ENCODE data around the gene FYN. TPM values are rescaled to one million over a fixed set of nuclear protein-coding genes. Genes with fewer than 3 reads are reported as not detected.

The FYN gene
- polyA plus RNA-seq, 3 donors from 2014 or later, result 358 to 488 (median 414) TPM

- Mint-ChIP-seq H3K4me1 (peaks cover 99 to 100% of the 10 kb centered on the region in 2 donors), H3K27ac (peak overlapping the region; percentile 91 to 100 (median 100)), H3K4me3 (peak overlapping the region; percentile 36 to 64 (median 60)), H3K9me3 (peaks cover 0 to 4% (median 1%) of the 10 kb centered on the region in 6 donors), H3K36me3 (peaks cover 23 to 36% (median 35%) of the 10 kb centered on the region in 3 donors), H3K27me3 (ENCODE audit: low read depth in 3 of 3) (peaks cover 11 to 25% (median 14%) of the 10 kb centered on the region in 3 donors)
- DNase-seq, result peak in 1 of 3 donors; percentile 25
Measured at GRCh38 chr6:111730864-111731263, 142.4 kb downstream of the FYN start.

- Mint-ChIP-seq H3K27ac (peak overlapping the region; percentile 96 to 100 (median 100)), H3K27me3 (ENCODE audit: low read depth in 3 of 3) (peaks cover 9 to 18% (median 12%) of the 10 kb centered on the region in 3 donors), H3K4me1 (peaks cover 98 to 100% of the 10 kb centered on the region in 2 donors), H3K36me3 (peaks cover 22 to 23% (median 23%) of the 10 kb centered on the region in 3 donors), H3K4me3 (peak overlapping the region in 1 of 5 donors; percentile 18), H3K9me3 (peaks cover 0 to 4% (median 0%) of the 10 kb centered on the region in 6 donors)
- no peak for DNase-seq
Measured at GRCh38 chr6:111727802-111728201, 145.4 kb downstream of the FYN start.

GRCh38 chr6:111727041-111727440 lies 146.2 kb downstream of the FYN start:
- Mint-ChIP-seq H3K9me3 (peaks cover 0 to under 1% (median 0%) of the 10 kb centered on the region in 6 donors), H3K27ac (peak overlapping the region; percentile 96 to 100 (median 99)), H3K4me1 (peaks cover 98 to 100% of the 10 kb centered on the region in 2 donors), H3K27me3 (ENCODE audit: low read depth in 3 of 3) (peaks cover 8 to 12% (median 9%) of the 10 kb centered on the region in 3 donors), H3K36me3 (peaks cover 15 to 24% (median 22%) of the 10 kb centered on the region in 3 donors), H3K4me3 (no peak overlapping the region)
- no peak for DNase-seq

GRCh38 chr6:111725446-111726112 lies 147.7 kb downstream of the FYN start:
- Mint-ChIP-seq H3K27ac (peak overlapping the region; percentile 96 to 100 (median 99)), H3K9me3 (no peaks in the 10 kb centered on the region), H3K27me3 (ENCODE audit: low read depth in 3 of 3) (peaks cover 6 to 13% (median 8%) of the 10 kb centered on the region in 3 donors), H3K4me3 (peak overlapping the region in 1 of 5 donors; percentile 84), H3K36me3 (peaks cover 28 to 32% (median 29%) of the 10 kb centered on the region in 3 donors), H3K4me1 (peaks cover 98 to 100% of the 10 kb centered on the region in 2 donors)
- no peak for DNase-seq

GRCh38 chr6:111724505-111724904 lies 148.7 kb downstream of the FYN start:
- Mint-ChIP-seq H3K27ac (peak overlapping the region; percentile 96 to 100 (median 99)), H3K9me3 (no peaks in the 10 kb centered on the region), H3K4me3 (peak overlapping the region; percentile 72 to 85 (median 79)), H3K27me3 (ENCODE audit: low read depth in 3 of 3) (peaks cover 8 to 16% (median 9%) of the 10 kb centered on the region in 3 donors), H3K4me1 (peaks cover 98 to 100% of the 10 kb centered on the region in 2 donors), H3K36me3 (peaks cover 29 to 38% (median 33%) of the 10 kb centered on the region in 3 donors)
- DNase-seq, result peak; percentile 38 to 46 (median 39)

GRCh38 chr6:111724039-111724438 lies 149.2 kb downstream of the FYN start:
- DNase-seq, result no peak
- Mint-ChIP-seq H3K27me3 (ENCODE audit: low read depth in 3 of 3) (peaks cover 9 to 12% (median 10%) of the 10 kb centered on the region in 3 donors), H3K9me3 (no peaks in the 10 kb centered on the region), H3K4me3 (peak overlapping the region; percentile 72 to 85 (median 79)), H3K27ac (peak overlapping the region; percentile 96 to 100 (median 99)), H3K36me3 (peaks cover 29 to 43% (median 38%) of the 10 kb centered on the region in 3 donors), H3K4me1 (peaks cover 98 to 100% of the 10 kb centered on the region in 2 donors)

GRCh38 chr6:111723412-111723970 lies 149.8 kb downstream of the FYN start:
- Mint-ChIP-seq H3K4me1 (peaks cover 98 to 100% of the 10 kb centered on the region in 2 donors), H3K36me3 (peaks cover 34 to 48% (median 42%) of the 10 kb centered on the region in 3 donors), H3K4me3 (peak overlapping the region; percentile 23 to 85 (median 56)), H3K27me3 (ENCODE audit: low read depth in 3 of 3) (peaks cover 9 to 11% (median 11%) of the 10 kb centered on the region in 3 donors), H3K27ac (peak overlapping the region; percentile 96 to 100 (median 99)), H3K9me3 (no peaks in the 10 kb centered on the region)
- no peak for DNase-seq

- no peaks in the 10 kb centered on the region for H3K9me3 Mint-ChIP-seq
- peaks cover 90 to 95% of the 10 kb centered on the region in 2 donors for H3K4me1 Mint-ChIP-seq
- H3K27me3 Mint-ChIP-seq (ENCODE audit: low read depth in 3 of 3), result peaks cover 8 to 12% (median 11%) of the 10 kb centered on the region in 3 donors
- no peak for DNase-seq
- H3K4me3 Mint-ChIP-seq, result peak overlapping the region; percentile 27 to 61 (median 53)
- peak overlapping the region; percentile 90 to 100 (median 98) for H3K27ac Mint-ChIP-seq
- peaks cover 36 to 54% (median 40%) of the 10 kb centered on the region in 3 donors for H3K36me3 Mint-ChIP-seq
Measured at GRCh38 chr6:111722179-111722731, 151.0 kb downstream of the FYN start.

GRCh38 chr6:111721753-111722154 lies 151.5 kb downstream of the FYN start:
- peak overlapping the region; percentile 90 to 100 (median 98) for H3K27ac Mint-ChIP-seq
- peaks cover 8 to 12% (median 11%) of the 10 kb centered on the region in 3 donors for H3K27me3 Mint-ChIP-seq (ENCODE audit: low read depth in 3 of 3)
- H3K9me3 Mint-ChIP-seq, result no peaks in the 10 kb centered on the region
- H3K4me1 Mint-ChIP-seq, result peaks cover 87 to 90% of the 10 kb centered on the region in 2 donors
- peak overlapping the region in 4 of 5 donors; percentile 48 to 60 (median 56) for H3K4me3 Mint-ChIP-seq
- H3K36me3 Mint-ChIP-seq, result peaks cover 31 to 49% (median 38%) of the 10 kb centered on the region in 3 donors
- DNase-seq, result peak; percentile 47 to 57 (median 51)

- H3K9me3 Mint-ChIP-seq, result no peaks in the 10 kb centered on the region
- DNase-seq, result no peak
- H3K27ac Mint-ChIP-seq, result peak overlapping the region; percentile 90 to 100 (median 98)
- H3K27me3 Mint-ChIP-seq (ENCODE audit: low read depth in 3 of 3), result peaks cover 8 to 12% (median 11%) of the 10 kb centered on the region in 3 donors
- H3K4me1 Mint-ChIP-seq, result peaks cover 85 to 88% of the 10 kb centered on the region in 2 donors
- H3K36me3 Mint-ChIP-seq, result peaks cover 30 to 46% (median 33%) of the 10 kb centered on the region in 3 donors
- H3K4me3 Mint-ChIP-seq, result peak overlapping the region in 3 of 5 donors; percentile 1 to 21 (median 17)
Measured at GRCh38 chr6:111720931-111721496, 152.2 kb downstream of the FYN start.

- H3K27me3 Mint-ChIP-seq (ENCODE audit: low read depth in 3 of 3), result peaks cover 4 to 15% (median 14%) of the 10 kb centered on the region in 3 donors
- no peak for DNase-seq
- H3K4me1 Mint-ChIP-seq, result peaks cover 84 to 88% of the 10 kb centered on the region in 2 donors
- H3K36me3 Mint-ChIP-seq, result peaks cover 28 to 55% (median 38%) of the 10 kb centered on the region in 3 donors
- peak overlapping the region in 1 of 5 donors; percentile 17 for H3K4me3 Mint-ChIP-seq
- no peaks in the 10 kb centered on the region for H3K9me3 Mint-ChIP-seq
- peak overlapping the region; percentile 85 to 100 (median 92) for H3K27ac Mint-ChIP-seq
Measured at GRCh38 chr6:111718990-111719389, 154.3 kb downstream of the FYN start.

- Mint-ChIP-seq H3K36me3 (peaks cover 31 to 60% (median 42%) of the 10 kb centered on the region in 3 donors), H3K4me1 (peaks cover 84 to 88% of the 10 kb centered on the region in 2 donors)
Measured at GRCh38 chr6:111718326-111718725, 154.9 kb downstream of the FYN start.

GRCh38 chr6:111717621-111718020 lies 155.6 kb downstream of the FYN start:
- no peak for DNase-seq
- peaks cover 8 to 19% (median 18%) of the 10 kb centered on the region in 3 donors for H3K27me3 Mint-ChIP-seq (ENCODE audit: low read depth in 3 of 3)
- no peaks in the 10 kb centered on the region for H3K9me3 Mint-ChIP-seq
- H3K36me3 Mint-ChIP-seq, result peaks cover 36 to 65% (median 48%) of the 10 kb centered on the region in 3 donors
- H3K27ac Mint-ChIP-seq, result peak overlapping the region; percentile 85 to 100 (median 92)
- H3K4me1 Mint-ChIP-seq, result peaks cover 86 to 88% of the 10 kb centered on the region in 2 donors
- no peak overlapping the region for H3K4me3 Mint-ChIP-seq

More at GRCh38 chr6:111718326-111718725, 154.9 kb downstream of the FYN start:
- Mint-ChIP-seq H3K9me3 (no peaks in the 10 kb centered on the region), H3K27me3 (ENCODE audit: low read depth in 3 of 3) (peaks cover 4 to 15% (median 14%) of the 10 kb centered on the region in 3 donors), H3K4me3 (peak overlapping the region in 1 of 5 donors; percentile 26), H3K27ac (peak overlapping the region; percentile 85 to 100 (median 92))
- no peak for DNase-seq
